GM12874 (cell line): ENCODE data around the gene NDFIP2.

Experiments
- CTCF ChIP-seq: IDR thresholded peaks from 2 replicates; pipeline ENCODE4 v1.5.1; 2011; ENCODE audit warnings: low read depth, mild to moderate bottlenecking, control low read depth, low read length, moderate library complexity; ENCODE audit not compliant: insufficient read depth

NDFIP2 gene

GRCh38 chr13:79527698-79528097 is 46.7 kb downstream of the NDFIP2 start:
- no peak for TF ChIP-seq CTCF

- TF ChIP-seq CTCF = no peak
Observed at GRCh38 chr13:79528356-79528755, 47.4 kb downstream of the NDFIP2 start.

DNA sequence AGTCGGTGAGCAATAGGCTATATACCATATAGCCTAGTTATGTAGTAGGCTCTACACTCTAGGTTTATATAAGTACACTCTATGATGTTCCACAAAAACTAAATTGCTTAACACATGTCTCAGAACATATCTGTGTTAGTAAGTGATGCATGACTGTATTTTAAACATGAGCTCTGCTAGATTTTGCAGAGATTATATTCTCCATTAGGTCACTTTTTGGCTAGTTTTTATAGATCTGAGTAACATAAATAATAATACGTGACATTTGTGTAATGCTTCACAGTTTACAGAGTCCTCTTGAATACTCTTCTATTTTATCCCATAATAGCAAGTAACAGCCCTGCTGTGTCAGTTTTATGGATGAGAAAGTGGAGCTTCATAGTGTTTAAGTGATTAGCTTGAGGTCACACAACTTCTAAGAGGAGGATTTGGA is 47.8 kb downstream of the NDFIP2 start:
- no peak for TF ChIP-seq CTCF

GRCh38 chr13:79529817-79530216 is 48.9 kb downstream of the NDFIP2 start:
- no peak for TF ChIP-seq CTCF

DNA sequence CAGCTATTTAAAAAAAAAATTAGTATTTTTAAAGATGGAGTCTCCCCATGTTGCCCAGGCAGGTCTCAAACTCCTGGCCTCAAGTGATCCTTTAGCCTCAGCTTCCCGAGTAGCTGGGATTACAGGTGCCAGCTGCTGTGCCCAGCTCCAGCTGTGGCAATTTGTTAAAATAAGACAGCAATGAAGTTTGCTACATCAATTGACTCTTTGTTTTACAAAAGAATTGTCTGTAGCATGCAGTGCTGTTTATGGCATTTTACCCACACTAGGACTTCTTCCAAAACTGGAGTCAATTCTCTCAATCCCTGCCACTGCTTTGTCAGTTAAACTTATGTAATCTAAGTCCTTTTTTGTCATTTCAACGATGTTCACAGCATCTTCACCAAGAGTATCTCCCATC is 49.3 kb downstream of the NDFIP2 start:
- no peak for TF ChIP-seq CTCF

DNA sequence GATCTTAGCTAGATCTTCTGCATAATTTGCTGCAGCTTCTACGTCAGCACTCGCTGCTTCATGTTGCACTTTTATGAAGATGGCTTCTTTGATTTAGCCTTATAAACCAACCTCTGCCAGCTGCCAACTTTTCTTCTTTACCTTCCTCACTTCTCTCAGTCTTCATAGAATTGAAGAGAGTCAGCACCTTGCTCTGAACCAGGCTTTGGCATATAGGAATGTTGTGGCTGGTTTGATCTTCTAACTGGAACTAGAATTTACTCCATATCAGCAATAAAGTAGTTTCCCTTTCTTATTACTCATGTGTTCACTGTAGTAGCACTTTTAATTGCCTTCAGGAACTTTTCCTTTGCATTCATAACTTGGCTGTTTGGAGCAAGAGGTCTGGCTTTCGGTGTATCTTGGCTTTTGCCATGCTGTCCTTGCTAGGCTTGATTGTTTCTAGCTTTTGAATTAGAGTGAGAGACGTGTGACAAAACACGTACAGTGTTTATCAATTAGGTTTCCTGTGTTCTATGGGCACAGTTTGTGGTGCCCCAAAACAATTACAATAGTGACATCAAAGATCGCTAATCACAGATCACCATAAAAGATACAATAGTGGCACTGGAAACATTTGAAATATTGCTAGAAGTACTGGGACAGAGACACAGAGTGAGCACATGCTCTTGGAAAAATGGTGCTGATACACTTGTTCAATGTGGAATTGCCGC is 50.7 kb downstream of the NDFIP2 start:
- no peak for TF ChIP-seq CTCF

DNA sequence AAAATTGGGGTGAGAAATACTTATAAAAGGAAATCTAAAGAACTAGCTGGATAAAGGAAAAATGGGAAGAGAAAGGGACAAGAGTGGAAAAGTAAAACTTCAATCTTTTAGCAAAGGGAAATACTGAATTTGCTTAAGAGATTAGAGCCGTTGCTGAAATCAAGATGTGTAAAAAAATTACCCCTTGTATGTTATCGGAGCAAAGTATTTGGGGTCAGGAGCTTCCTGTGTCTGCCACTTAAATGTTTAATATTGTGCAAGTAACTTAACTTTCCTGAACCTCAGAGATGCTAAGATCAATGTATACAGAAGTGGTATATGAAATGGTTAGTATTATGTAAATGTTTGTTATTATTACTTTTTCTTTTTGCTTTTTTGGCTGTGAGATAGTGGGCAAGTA is 51.6 kb downstream of the NDFIP2 start:
- no peak for TF ChIP-seq CTCF
